T-cell (primary cell): Measurements from ENCODE around the gene ASIC3. TPM values are rescaled to one million over a fixed set of nuclear protein-coding genes. Genes with fewer than 3 reads are reported as not detected.

Experiments
- ATAC-seq, 4 experiments: fragments of 200-7000 bp in 3 of 4; fragments of 150-1000 bp in 1 of 4; cut with Tn5 transposase; replicated peaks in 1 of 4; 1 replicate in 3 of 4; 2 replicates in 1 of 4; pipeline ENCODE4 v1.10.0; 2021; ENCODE audit warnings: moderate library complexity in 3 of 4, mild to moderate bottlenecking in 2 of 4, moderate number of reproducible peaks in 1 of 4
- CTCF ChIA-PET, 2 donors: fragments of 300-600 bp; sonication (Branson Sonifier 250); formaldehyde crosslinking; loops; one replicate each; lab custom pipeline; 2022; ENCODE audit warnings: antibody characterized with exemption in 2 of 2; lab: Charles Lee
- POLR2A ChIA-PET, 2 donors: fragments of 300-600 bp; sonication (Branson Sonifier 250); formaldehyde crosslinking; loops; one replicate each; lab custom pipeline; 2022; ENCODE audit warnings: antibody characterized with exemption in 2 of 2; lab: Charles Lee
- DNase-seq, 35 experiments: peaks; one replicate each; pipeline versions ENCODE4 v3.0.0 to v3.0.0-alpha.2; 2013 to 2023
- H3K27ac ChIP-seq: one replicate; pipeline ENCODE4 v1.5.1; 2013; ENCODE audit warnings: low read length
- H3K27me3 ChIP-seq, 2 experiments: replicated peaks in 1 of 2; 1 replicate in 1 of 2; 2 replicates in 1 of 2; pipeline versions ENCODE4 v1.6.1 to v1.7.0; 2013; ENCODE audit warnings: low read length in 1 of 2, mixed read lengths in 1 of 2; ENCODE audit not compliant: control insufficient read depth in 2 of 2, insufficient read depth in 2 of 2; ENCODE audit errors: extremely low read depth in 1 of 2
- H3K36me3 ChIP-seq, 2 donors: 1 replicate in 1 of 2; 2 replicates in 1 of 2; pipeline versions ENCODE4 v1.6.1 to v1.7.0; 2013; ENCODE audit warnings: low read length in 1 of 2; ENCODE audit not compliant: control insufficient read depth in 2 of 2, insufficient read depth in 1 of 2; ENCODE audit errors: extremely low read depth in 1 of 2
- H3K4me1 ChIP-seq, 2 experiments: 1 replicate in 1 of 2; 2 replicates in 1 of 2; pipeline versions ENCODE4 v1.6.1 to v1.7.0; 2013; ENCODE audit warnings: low read length in 2 of 2, mixed read lengths in 1 of 2; ENCODE audit not compliant: insufficient read depth in 2 of 2, control insufficient read depth in 1 of 2; ENCODE audit errors: extremely low read depth in 1 of 2
- H3K4me3 ChIP-seq, 2 donors: 1 replicate in 1 of 2; 2 replicates in 1 of 2; pipeline versions ENCODE4 v1.5.1 to v1.7.0; 2013; ENCODE audit warnings: mild to moderate bottlenecking in 2 of 2, low read length in 1 of 2, moderate library complexity in 1 of 2; ENCODE audit not compliant: control insufficient read depth in 1 of 2; ENCODE audit errors: extremely low read depth in 1 of 2
- H3K9me3 ChIP-seq: 2 replicates; pipeline ENCODE4 v1.7.0; 2013
- H3K27ac Mint-ChIP-seq, 2 donors: one replicate each; pipeline ENCODE4 v1.8.0; 2020 to 2021; ENCODE audit warnings: mild to moderate bottlenecking in 2 of 2, mixed read lengths in 2 of 2
- H3K27me3 Mint-ChIP-seq, 2 donors: one replicate each; pipeline ENCODE4 v1.8.0; 2021 to 2022; ENCODE audit warnings: mixed read lengths in 2 of 2
- H3K36me3 Mint-ChIP-seq: one replicate; pipeline ENCODE4 v1.8.0; 2021; ENCODE audit warnings: mixed read lengths
- H3K4me1 Mint-ChIP-seq, 3 donors: one replicate each; pipeline ENCODE4 v1.8.0; 2020 to 2022; ENCODE audit warnings: mixed read lengths in 3 of 3, mild to moderate bottlenecking in 1 of 3
- H3K4me3 Mint-ChIP-seq, 3 donors: one replicate each; pipeline ENCODE4 v1.8.0; 2020 to 2022; ENCODE audit warnings: mild to moderate bottlenecking in 3 of 3, mixed read lengths in 3 of 3, moderate library complexity in 3 of 3
- H3K9me3 Mint-ChIP-seq, 3 donors: one replicate each; pipeline ENCODE4 v1.8.0; 2020 to 2022; ENCODE audit warnings: mixed read lengths in 3 of 3
- WGBS: methylation state at CpG from one replicate; pipeline ENCODE4 v1.1.5; 2013; ENCODE audit warnings: missing lambda C conversion rate; ENCODE audit not compliant: insufficient coverage; 5-methylcytosine and 5-hydroxymethylcytosine counted together
- total RNA-seq, 35 experiments: library from RNA in 6 of 35; stranded (reverse) in 6 of 35; fragments of 120-200 nt in 1 of 35; gene quantifications; one replicate each; pipeline versions ENCODE4 v1.2.1 to v1.2.4 and lab custom pipeline; 2013 to 2026

The ASIC3 gene
- total RNA-seq, 5 donors from 2014 or later (not counting 1 experiment from before 2014, with no cell fraction given) = 9.8 to 16.0 (median 11.9) TPM

DNA sequence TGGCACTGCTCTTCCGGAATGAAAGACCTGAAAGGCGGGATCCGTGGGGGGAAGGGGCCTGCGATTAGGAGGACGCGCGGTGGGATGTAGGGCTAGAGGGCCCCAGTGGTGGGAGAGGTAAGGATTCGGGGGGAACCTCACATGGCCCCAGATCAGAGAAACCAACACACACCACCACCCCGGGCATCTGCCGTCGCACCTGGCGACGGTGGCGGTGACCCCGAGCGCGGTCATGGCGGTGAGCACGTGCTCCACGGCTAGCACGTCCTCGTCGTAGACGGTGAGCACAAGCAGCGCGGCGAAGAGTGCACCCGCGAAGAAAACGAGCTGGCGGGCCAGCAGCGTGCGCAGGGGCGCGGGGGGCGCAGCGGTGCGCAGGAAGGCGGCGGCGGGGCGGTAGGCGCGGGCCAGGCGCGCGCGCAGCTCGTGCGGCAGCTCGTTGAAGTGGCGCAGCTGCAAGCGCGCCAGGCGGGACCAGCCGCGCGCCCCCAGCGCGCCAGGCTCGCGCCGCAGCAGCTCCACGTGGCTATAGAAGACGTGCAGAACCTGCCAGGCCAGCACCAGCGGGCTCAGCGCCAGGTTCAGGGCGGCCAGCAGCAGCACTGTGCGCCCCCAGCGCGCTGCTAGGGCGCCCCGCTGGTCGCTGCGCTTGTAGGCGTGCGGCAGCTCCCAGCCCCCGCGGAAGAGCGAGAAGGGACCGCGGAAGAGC is 29.8 kb upstream of the ASIC3 start:
- peaks cover 50 to 60% (median 58%) of the 10 kb centered on the region in 3 donors for H3K4me1 Mint-ChIP-seq
- Histone ChIP-seq H3K27ac (peak overlapping the region; percentile 41), H3K4me1 (peaks cover 21 to 60% of the 10 kb centered on the region in 2 experiments)

DNA sequence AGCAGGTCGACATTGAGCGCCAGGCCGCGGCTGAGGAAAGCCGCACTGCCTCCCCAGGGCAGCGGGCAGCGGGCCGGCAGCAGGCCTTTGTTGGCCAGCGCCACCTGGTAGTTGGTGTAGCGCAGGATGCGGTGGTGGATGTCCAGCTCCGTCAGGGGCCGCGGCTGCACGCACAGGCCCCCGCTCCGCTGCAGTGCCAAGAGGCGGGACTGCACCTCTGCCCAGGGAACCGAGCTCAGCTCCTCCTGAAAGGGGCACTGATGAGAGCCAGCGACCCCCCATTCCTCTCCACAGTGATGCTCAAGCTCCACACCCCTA is 29.2 kb upstream of the ASIC3 start:
- no peaks in the 10 kb centered on the region for H3K36me3 ChIP-seq
- H3K4me3 ChIP-seq = peak overlapping the region; percentile 7 to 53
- CTCF ChIA-PET = interaction anchor here (0.6 to 3.8 kb wide), 10 partner anchors 8 to 154 kb away, joined by 3 to 19 read pairs (median 3); partner anchors contain the start of genes ABCB8 (in 1 of the 2) and FASTK (in 1 of the 2)
- H3K27me3 ChIP-seq = peaks cover 5 to 48% of the 10 kb centered on the region in 2 experiments
- Mint-ChIP-seq H3K27me3 (peaks cover 0 to 15% of the 10 kb centered on the region in 2 donors), H3K27ac (peak overlapping the region in 1 of 2 donors; percentile 45), H3K4me1 (peaks cover 45 to 57% (median 53%) of the 10 kb centered on the region in 3 donors), H3K9me3 (no peaks in the 10 kb centered on the region), H3K4me3 (peak overlapping the region; percentile 41 to 84 (median 72)), H3K36me3 (peaks cover 5% of the 10 kb centered on the region)
- H3K4me1 ChIP-seq = peaks cover 20 to 54% of the 10 kb centered on the region in 2 experiments
- no peak overlapping the region for H3K27ac ChIP-seq
- WGBS = 34% methylated on average over 19 of the region's 20 CpGs
- ATAC-seq (no peak), DNase-seq (no peak)
- H3K9me3 ChIP-seq = no peaks in the 10 kb centered on the region
- POLR2A ChIA-PET = interaction anchor here in 1 of 2 donors (0.9 to 1.0 kb wide), 2 partner anchors 9 to 11 kb away, joined by 3 read pairs; partner anchors contain the start of gene ABCB8

More for the DNA sequence above, 29.8 kb upstream of the ASIC3 start:
- H3K27me3 Mint-ChIP-seq = peaks cover 0 to 15% of the 10 kb centered on the region in 2 donors
- H3K27ac Mint-ChIP-seq = peak overlapping the region; percentile 63 to 98
- POLR2A ChIA-PET = interaction anchor here in 1 of 2 donors (0.9 to 1.0 kb wide), 2 partner anchors 10 kb away, joined by 3 read pairs; partner anchors contain the start of gene ABCB8
- ATAC-seq = peak; percentile 34 to 54 (median 44)
- H3K9me3 ChIP-seq = no peaks in the 10 kb centered on the region
- H3K4me3 ChIP-seq = peak overlapping the region; percentile 49 to 53
- no peaks in the 10 kb centered on the region for H3K9me3 Mint-ChIP-seq
- peaks cover 5% of the 10 kb centered on the region for H3K36me3 Mint-ChIP-seq
- CTCF ChIA-PET = interaction anchor here (0.5 to 3.8 kb wide), 17 partner anchors 8 to 605 kb away, joined by 3 to 19 read pairs (median 3); partner anchors contain the start of genes ABCB8 (in 1 of the 2) and FASTK (in 1 of the 2)
- peaks cover 5 to 45% of the 10 kb centered on the region in 2 experiments for H3K27me3 ChIP-seq
- 2% methylated on average over 73 of the region's 82 CpGs for WGBS
- peak overlapping the region; percentile 77 to 84 (median 83) for H3K4me3 Mint-ChIP-seq
- DNase-seq = peak in 19 of 35 experiments; percentile 20 to 68 (median 42)
- no peaks in the 10 kb centered on the region for H3K36me3 ChIP-seq

DNA sequence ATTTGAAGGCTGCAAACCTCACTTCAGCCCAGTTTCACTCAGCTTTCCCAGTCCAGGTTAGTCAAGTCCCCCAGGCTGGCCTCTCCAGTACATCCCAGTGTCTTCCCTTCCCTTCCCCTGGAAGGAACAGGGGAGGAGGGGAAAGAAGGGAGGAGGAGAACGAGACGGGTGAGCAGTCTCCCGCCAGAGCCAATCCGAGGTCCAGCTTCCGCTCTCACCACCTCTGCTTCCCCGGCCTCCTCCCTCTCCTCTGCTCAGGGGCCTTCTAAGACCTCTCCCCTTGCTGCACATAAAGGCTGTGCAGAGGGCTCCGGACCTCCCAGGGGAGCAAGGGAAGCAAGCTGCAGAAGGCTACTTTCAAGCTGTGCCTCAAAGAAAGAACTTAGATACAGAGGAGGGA is 28.1 kb upstream of the ASIC3 start:
- no peaks in the 10 kb centered on the region for H3K9me3 Mint-ChIP-seq
- peaks cover 13 to 43% of the 10 kb centered on the region in 2 experiments for H3K4me1 ChIP-seq
- H3K27ac Mint-ChIP-seq = peak overlapping the region in 1 of 2 donors; percentile 23
- peaks cover 34 to 46% (median 42%) of the 10 kb centered on the region in 3 donors for H3K4me1 Mint-ChIP-seq
- H3K27ac ChIP-seq = no peak overlapping the region
- H3K27me3 Mint-ChIP-seq = peaks cover 0 to 15% of the 10 kb centered on the region in 2 donors
- H3K9me3 ChIP-seq = no peaks in the 10 kb centered on the region
- ATAC-seq = no peak
- H3K4me3 ChIP-seq = no peak overlapping the region
- no peaks in the 10 kb centered on the region for H3K36me3 ChIP-seq
- no peak for DNase-seq
- H3K4me3 Mint-ChIP-seq = peak overlapping the region in 1 of 3 donors; percentile 84
- POLR2A ChIA-PET = no interaction called here
- CTCF ChIA-PET = interaction anchor here in 1 of 2 donors (0.7 kb wide), 1 partner anchor 12 kb away, joined by 3 read pairs; no protein-coding TSS in a partner anchor
- peaks cover 5 to 48% of the 10 kb centered on the region in 2 experiments for H3K27me3 ChIP-seq
- WGBS = no CpG with 5 or more reads among the region's 7 CpGs
- H3K36me3 Mint-ChIP-seq = peaks cover 4% of the 10 kb centered on the region

DNA sequence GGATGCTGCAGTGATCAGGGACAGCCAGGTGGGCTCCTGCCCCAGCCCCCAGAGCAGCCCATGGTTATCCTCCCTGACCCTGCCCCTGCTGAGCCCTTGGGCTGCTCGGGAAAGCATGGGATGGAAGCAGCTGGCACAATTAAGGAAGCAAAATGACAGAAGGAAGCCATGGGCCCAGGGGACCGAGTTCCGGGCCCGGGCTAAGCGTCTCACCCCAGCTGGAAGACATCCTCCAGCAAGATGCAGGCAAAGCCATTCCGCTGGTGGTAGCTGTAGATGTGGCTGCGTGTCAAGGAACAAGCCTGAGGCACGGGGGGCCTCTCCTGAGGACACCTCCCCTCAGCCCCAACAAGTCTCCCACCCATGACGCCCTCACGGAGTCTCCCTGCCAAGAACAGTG is 25.1 kb upstream of the ASIC3 start:
- Mint-ChIP-seq H3K4me3 (no peak overlapping the region), H3K36me3 (no peaks in the 10 kb centered on the region), H3K27ac (no peak overlapping the region), H3K27me3 (peaks cover 0 to 14% of the 10 kb centered on the region in 2 donors), H3K9me3 (no peaks in the 10 kb centered on the region), H3K4me1 (peaks cover 19 to 27% (median 26%) of the 10 kb centered on the region in 3 donors)
- no peak for ATAC-seq
- peaks cover 5 to 43% of the 10 kb centered on the region in 2 experiments for H3K27me3 ChIP-seq
- DNase-seq = no peak
- WGBS = 84% methylated on average over 8 of the region's 10 CpGs
- no peaks in the 10 kb centered on the region for H3K9me3 ChIP-seq
- peaks cover 5 to 23% of the 10 kb centered on the region in 2 experiments for H3K4me1 ChIP-seq
- ChIA-PET POLR2A (no interaction called here), CTCF (no interaction called here)
- H3K36me3 ChIP-seq = no peaks in the 10 kb centered on the region
- no peak overlapping the region for H3K27ac ChIP-seq
- H3K4me3 ChIP-seq = no peak overlapping the region

DNA sequence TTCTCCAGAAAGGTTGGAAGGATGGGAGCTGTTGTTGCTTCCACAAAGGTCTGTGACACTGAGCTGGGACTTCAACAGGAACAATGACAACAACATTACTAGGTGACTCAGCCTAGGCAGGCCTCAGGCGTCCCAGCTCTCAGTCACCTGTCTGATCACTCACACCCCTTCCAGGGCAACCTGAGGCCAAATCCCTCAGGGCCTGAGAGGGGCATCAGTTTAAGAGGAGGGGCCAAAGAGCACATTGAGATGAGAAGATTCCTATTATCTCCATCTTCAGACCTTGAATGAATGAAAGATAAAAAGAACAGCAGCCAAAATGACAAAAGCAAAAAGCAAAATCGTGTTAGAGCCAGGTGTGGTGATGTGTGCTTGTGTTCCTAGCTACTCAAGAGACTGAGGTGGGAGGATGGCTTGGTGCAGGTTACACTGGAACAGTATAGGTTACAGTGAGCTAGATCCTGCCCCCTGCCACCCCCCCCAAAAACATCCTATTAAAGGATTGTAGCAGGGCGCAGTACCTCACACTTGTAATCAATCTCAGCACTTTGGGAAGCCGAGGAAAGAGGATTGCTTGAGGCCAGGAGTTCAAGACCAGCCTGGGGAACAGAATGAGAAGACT is 23.8 kb upstream of the ASIC3 start, which contains the start of gene ATG9B:
Gene ATG9B (minus strand): TSS at position 60 of the 622 bp plus-strand sequence. CDS start 71 bp downstream, outside the sequence.
- no peak within 1 kb of the TSS for H3K27ac ChIP-seq
- ATAC-seq = no peak
- no peak for DNase-seq
- WGBS = 74% methylated on average over 3 of the region's 4 CpGs
- no peak within 1 kb of the TSS for H3K4me3 ChIP-seq
- ChIA-PET POLR2A (no interaction called here), CTCF (interaction anchor here (0.6 kb wide), 4 partner anchors 9 to 1317 kb away, joined by 3 to 5 read pairs (median 4); no protein-coding TSS in a partner anchor)
- Mint-ChIP-seq H3K4me1 (peaks cover 19 to 27% (median 26%) of the 10 kb centered on the region in 3 donors), H3K36me3 (peaks cover 2% of the 10 kb centered on the region), H3K27me3 (peaks cover 0 to 6% of the 10 kb centered on the region in 2 donors), H3K4me3 (no peak within 1 kb of the TSS), H3K9me3 (no peaks in the 10 kb centered on the region), H3K27ac (no peak within 1 kb of the TSS)
- peaks cover 9 to 21% of the 10 kb centered on the region in 2 experiments for H3K4me1 ChIP-seq
- H3K9me3 ChIP-seq = no peaks in the 10 kb centered on the region
- H3K27me3 ChIP-seq = peaks cover 5 to 33% of the 10 kb centered on the region in 2 experiments
- H3K36me3 ChIP-seq = no peaks in the 10 kb centered on the region
